SK-N-SH treated with all-trans-retinoic acid at 6 μM for 48 hours (cell line): ENCODE measurements around the gene MRPL1.

Experiments
- OSR1 ChIP-seq: fragments of 250-450 bp; sonication (Bioruptor Pico); IDR thresholded peaks from 2 replicates; pipeline ENCODE4 v1.8.0; 2022; ENCODE audit warnings: moderate library complexity, mild to moderate bottlenecking, inconsistent platforms
- RARB ChIP-seq: fragments of 250-450 bp; sonication (Bioruptor Pico); IDR thresholded peaks from 2 replicates; pipeline ENCODE4 v1.8.0; 2021; ENCODE audit warnings: mild to moderate bottlenecking, moderate library complexity
- ZNF8 ChIP-seq: fragments of 450-650 bp; formaldehyde crosslinking; IDR thresholded peaks from 2 replicates; pipeline ENCODE4 v1.5.0; 2020; ENCODE audit warnings: mild to moderate bottlenecking, moderate library complexity

- TF ChIP-seq OSR1 (no peak), RARB (no peak), ZNF8 (no peak)
Observed at GRCh38 chr4:77959566-77960338, 97.1 kb downstream of the MRPL1 start.
